H1 (cell line): ENCODE data around the gene TMEM89. TPM values are rescaled to one million over a fixed set of nuclear protein-coding genes. Genes with fewer than 3 reads are reported as not detected.

ENCODE experiments used
- CEBPB ChIP-seq: IDR thresholded peaks from 2 replicates; pipeline ENCODE4 v1.6.1; 2012; ENCODE audit warnings: low read depth, low read length
- PHF8 ChIP-seq: fragments of 200-600 bp; sonication (generic); conservative IDR thresholded peaks from 2 replicates; pipeline ENCODE4 v1.7.1; 2012; ENCODE audit warnings: low read depth, mild to moderate bottlenecking, inconsistent platforms, low read length, moderate library complexity
- SAP30 ChIP-seq: fragments of 300-600 bp; sonication (generic); IDR thresholded peaks from 2 replicates; pipeline ENCODE4 v1.7.1; 2012; ENCODE audit warnings: low read length, moderate library complexity, mild to moderate bottlenecking, inconsistent platforms; ENCODE audit not compliant: insufficient read depth, insufficient replicate concordance
- TAF1 ChIP-seq: IDR thresholded peaks from 2 replicates; pipeline ENCODE4 v1.6.1; 2011; ENCODE audit warnings: mild to moderate bottlenecking, low read depth, low read length
- polyA plus RNA-seq, 7 experiments: library from polyadenylated mRNA; depleted of rRNA in 3 of 7; stranded (reverse) in 5 of 7; unstranded in 2 of 7; fragments of >200 nt in 5 of 7; fragments of 200-250 nt in 2 of 7; gene quantifications; 1 replicate in 5 of 7; 2 replicates in 1 of 7; 4 replicates in 1 of 7; pipeline versions ENCODE4 v1.2.1 to v1.2.3, GENCODE V29; 2011 to 2013; ENCODE audit warnings: missing spikeins in 2 of 7, mixed read lengths in 2 of 7
- total RNA-seq: library from RNA; stranded (reverse); fragmentation: NEBNext Ultra II Directional; extraction: Animal tissue kit (Norgen Biotek cat#: 25700); gene quantifications from 2 replicates; pipeline ENCODE4 v1.2.1, GENCODE V29; 2021
- TF ChIP-seq, protein P1 (sequence below): IDR thresholded peaks from 2 replicates; pipeline ENCODE4 v1.6.1; 2012; ENCODE audit warnings: inconsistent platforms

TMEM89 gene
- total and polyA plus RNA-seq, 2 of the 8 experiments (the other 6 are each of a cell fraction or from before 2014, with no cell fraction given), result not detected

DNA sequence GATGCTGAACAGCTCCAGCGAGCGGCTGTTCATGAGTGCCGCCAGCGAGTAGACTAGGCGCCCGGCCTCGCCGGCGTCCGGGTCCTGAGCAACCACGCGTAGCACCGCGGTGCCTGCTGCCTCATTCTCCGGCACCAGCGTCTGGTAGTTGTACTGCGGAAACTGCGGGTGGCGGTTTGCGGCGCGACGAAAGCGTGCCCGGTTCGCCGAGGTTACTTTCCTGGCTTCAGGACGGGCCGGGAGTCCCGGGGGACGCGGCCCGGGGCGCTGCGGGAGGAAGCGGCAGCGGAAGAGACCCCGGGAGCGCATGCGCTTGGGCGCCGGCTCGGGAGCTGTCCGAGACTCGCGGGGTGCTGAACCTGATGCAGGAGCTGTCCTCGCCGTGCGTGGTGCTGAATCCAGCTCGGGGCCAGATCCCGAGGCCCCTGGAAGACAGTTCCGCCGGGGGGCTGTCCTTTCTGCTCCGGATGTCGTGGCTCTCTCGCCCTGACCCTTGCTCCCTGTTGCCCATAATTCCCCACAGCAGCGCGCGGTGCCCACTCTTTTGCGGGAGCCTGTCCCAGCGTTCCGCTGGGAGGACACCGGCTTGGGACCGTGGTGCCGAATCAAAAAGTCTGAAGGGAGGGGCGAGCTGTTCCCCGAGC is 40.1 kb upstream of the TMEM89 start (continued):
- TF ChIP-seq TAF1 (0 out of 2 replicates have a peak, but pooled peaks have one; percentile 24), PHF8 (0 out of 2 replicates have a peak, but pooled peaks have one; percentile 26), CEBPB (no peak), SAP30 (peak; percentile 99)
- TF ChIP-seq, protein P1, sequence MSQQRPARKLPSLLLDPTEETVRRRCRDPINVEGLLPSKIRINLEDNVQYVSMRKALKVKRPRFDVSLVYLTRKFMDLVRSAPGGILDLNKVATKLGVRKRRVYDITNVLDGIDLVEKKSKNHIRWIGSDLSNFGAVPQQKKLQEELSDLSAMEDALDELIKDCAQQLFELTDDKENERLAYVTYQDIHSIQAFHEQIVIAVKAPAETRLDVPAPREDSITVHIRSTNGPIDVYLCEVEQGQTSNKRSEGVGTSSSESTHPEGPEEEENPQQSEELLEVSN, result peak; percentile 53
